Mammary epithelial cell (primary cell): ENCODE measurements around the gene ATP6V1C2.

ENCODE experiments used
- CTCF ChIP-seq, 2 donors: IDR thresholded peaks in 1 of 2; conservative IDR thresholded peaks in 1 of 2; 2 replicates each; pipeline ENCODE4 v1.5.1; 2011 to 2012; ENCODE audit warnings: inconsistent platforms in 2 of 2, low read length in 2 of 2, mild to moderate bottlenecking in 2 of 2, control low read depth in 1 of 2, low read depth in 1 of 2; ENCODE audit not compliant: insufficient read depth in 1 of 2; ENCODE audit errors: extremely low read depth in 1 of 2
- EZH2 ChIP-seq: IDR thresholded peaks from 2 replicates; pipeline ENCODE4 v1.6.1; 2012; ENCODE audit warnings: low read length, inconsistent platforms, borderline replicate concordance

GRCh38 chr2:10795508-10796046 is 74.1 kb downstream of the ATP6V1C2 start:
- TF ChIP-seq CTCF (conservative IDR thresholded peaks at IDR 0.05 in 1 of 2, IDR thresholded peaks at IDR 0.05 in 1 of 2; ENCODE audit: extremely low read depth in 1 of 2, insufficient read depth in 1 of 2, low read depth in 1 of 2, low read length in 2 of 2) (no peak), EZH2 (no peak)
